Measurements from ENCODE around the gene PRODH2. TPM values are rescaled to one million over a fixed set of nuclear protein-coding genes. Genes with fewer than 3 reads are reported as not detected.

Gene PRODH2
- total RNA-seq, 4 donors from 2014 or later, result 0.13 TPM; not detected in 3

- DNase-seq, result no peak
- no peaks in the 10 kb centered on the region for H3K36me3 ChIP-seq
- ATAC-seq, result no peak
- H3K9me3 ChIP-seq, result no peaks in the 10 kb centered on the region
- TF ChIP-seq POLR2A (IDR thresholded peaks at IDR 0.05), result no peak
- TF ChIP-seq, protein P1, sequence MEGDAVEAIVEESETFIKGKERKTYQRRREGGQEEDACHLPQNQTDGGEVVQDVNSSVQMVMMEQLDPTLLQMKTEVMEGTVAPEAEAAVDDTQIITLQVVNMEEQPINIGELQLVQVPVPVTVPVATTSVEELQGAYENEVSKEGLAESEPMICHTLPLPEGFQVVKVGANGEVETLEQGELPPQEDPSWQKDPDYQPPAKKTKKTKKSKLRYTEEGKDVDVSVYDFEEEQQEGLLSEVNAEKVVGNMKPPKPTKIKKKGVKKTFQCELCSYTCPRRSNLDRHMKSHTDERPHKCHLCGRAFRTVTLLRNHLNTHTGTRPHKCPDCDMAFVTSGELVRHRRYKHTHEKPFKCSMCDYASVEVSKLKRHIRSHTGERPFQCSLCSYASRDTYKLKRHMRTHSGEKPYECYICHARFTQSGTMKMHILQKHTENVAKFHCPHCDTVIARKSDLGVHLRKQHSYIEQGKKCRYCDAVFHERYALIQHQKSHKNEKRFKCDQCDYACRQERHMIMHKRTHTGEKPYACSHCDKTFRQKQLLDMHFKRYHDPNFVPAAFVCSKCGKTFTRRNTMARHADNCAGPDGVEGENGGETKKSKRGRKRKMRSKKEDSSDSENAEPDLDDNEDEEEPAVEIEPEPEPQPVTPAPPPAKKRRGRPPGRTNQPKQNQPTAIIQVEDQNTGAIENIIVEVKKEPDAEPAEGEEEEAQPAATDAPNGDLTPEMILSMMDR (IDR thresholded peaks at IDR 0.05 in 4 of 5, conservative IDR thresholded peaks at IDR 0.05 in 1 of 5), result no peak
- in situ Hi-C loops (cut with MboI; ENCODE audit: low sequenced_read_pairs in 4 of 4) (no loop called here), intact Hi-C loops (cut with DNase I; ENCODE audit: low total_unique reads) (no loop called here)
- no peak overlapping the region for H3K27ac ChIP-seq
- peaks cover 0 to 4% (median 2%) of the 10 kb centered on the region in 3 donors for H3K27me3 ChIP-seq
- H3K4me1 ChIP-seq, result no peaks in the 10 kb centered on the region
- no peak overlapping the region for H3K4me3 ChIP-seq
These were observed 19.4 kb upstream of the PRODH2 start for GRCh38 chr19:35832054-35832453.

- H3K4me1 ChIP-seq, result no peaks in the 10 kb centered on the region
- no peak overlapping the region for H3K27ac ChIP-seq
- peaks cover 0 to 4% (median 2%) of the 10 kb centered on the region in 3 donors for H3K27me3 ChIP-seq
- in situ Hi-C loops (cut with MboI; ENCODE audit: low sequenced_read_pairs in 4 of 4) (no loop called here), intact Hi-C loops (cut with DNase I; ENCODE audit: low total_unique reads) (no loop called here)
- DNase-seq (no peak), ATAC-seq (no peak)
- no peak overlapping the region for H3K4me3 ChIP-seq
- H3K36me3 ChIP-seq, result no peaks in the 10 kb centered on the region
- no peak for TF ChIP-seq POLR2A (IDR thresholded peaks at IDR 0.05)
- TF ChIP-seq, protein P1 (IDR thresholded peaks at IDR 0.05 in 4 of 5, conservative IDR thresholded peaks at IDR 0.05 in 1 of 5), result no peak
- H3K9me3 ChIP-seq, result no peaks in the 10 kb centered on the region
These were observed 18.3 kb upstream of the PRODH2 start for GRCh38 chr19:35830986-35831385.

- Histone ChIP-seq H3K36me3 (no peaks in the 10 kb centered on the region), H3K9me3 (no peaks in the 10 kb centered on the region), H3K4me3 (no peak overlapping the region), H3K27ac (no peak overlapping the region), H3K27me3 (peaks cover 0 to 3% (median 2%) of the 10 kb centered on the region in 3 donors), H3K4me1 (no peaks in the 10 kb centered on the region)
- DNase-seq, result no peak
- in situ Hi-C loops (cut with MboI; ENCODE audit: low sequenced_read_pairs in 4 of 4) (no loop called here), intact Hi-C loops (cut with DNase I; ENCODE audit: low total_unique reads) (no loop called here)
- TF ChIP-seq, protein P1 (IDR thresholded peaks at IDR 0.05 in 4 of 5, conservative IDR thresholded peaks at IDR 0.05 in 1 of 5), result no peak
- no peak for TF ChIP-seq POLR2A (IDR thresholded peaks at IDR 0.05)
- no peak for ATAC-seq
These were observed 16.2 kb upstream of the PRODH2 start for GRCh38 chr19:35828692-35829301.

DNA sequence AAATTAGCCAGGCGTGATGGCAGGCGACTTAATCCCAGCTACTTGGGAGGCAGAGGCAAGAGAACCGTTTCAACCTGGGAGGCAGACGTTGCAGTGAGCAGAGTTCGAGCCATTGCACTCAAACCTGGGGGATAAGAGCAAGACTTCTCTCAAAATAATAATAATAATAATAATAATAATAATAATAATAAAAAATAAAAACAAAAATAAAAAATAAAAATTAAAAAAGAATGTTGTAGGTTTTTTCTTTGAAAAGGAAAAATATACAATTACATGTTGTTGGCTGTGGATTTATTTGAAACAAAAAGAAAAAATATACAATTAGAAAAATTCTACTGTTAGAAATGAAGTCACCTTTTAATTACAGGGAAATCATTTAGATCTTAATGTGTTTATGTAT lies 11.5 kb upstream of the PRODH2 start:
- Histone ChIP-seq H3K36me3 (no peaks in the 10 kb centered on the region), H3K27ac (no peak overlapping the region), H3K4me3 (no peak overlapping the region), H3K4me1 (no peaks in the 10 kb centered on the region), H3K9me3 (no peaks in the 10 kb centered on the region), H3K27me3 (peaks cover 0 to 3% (median 3%) of the 10 kb centered on the region in 3 donors)
- DNase-seq (no peak), ATAC-seq (no peak)
- intact Hi-C loops (cut with DNase I; ENCODE audit: low total_unique reads) (no loop called here), in situ Hi-C loops (cut with MboI; ENCODE audit: low sequenced_read_pairs in 4 of 4) (no loop called here)
- no peak for TF ChIP-seq POLR2A (IDR thresholded peaks at IDR 0.05)
- TF ChIP-seq, protein P1 (IDR thresholded peaks at IDR 0.05 in 4 of 5, conservative IDR thresholded peaks at IDR 0.05 in 1 of 5), result no peak

GRCh38 chr19:35822579-35822978 lies 9.9 kb upstream of the PRODH2 start:
- Histone ChIP-seq H3K4me3 (no peak overlapping the region), H3K27me3 (peaks cover 0 to 10% (median 3%) of the 10 kb centered on the region in 3 donors), H3K36me3 (no peaks in the 10 kb centered on the region), H3K4me1 (no peaks in the 10 kb centered on the region), H3K9me3 (no peaks in the 10 kb centered on the region), H3K27ac (no peak overlapping the region)
- DNase-seq, result no peak
- intact Hi-C loops (cut with DNase I; ENCODE audit: low total_unique reads), result no loop called here
- TF ChIP-seq, protein P1 (IDR thresholded peaks at IDR 0.05 in 4 of 5, conservative IDR thresholded peaks at IDR 0.05 in 1 of 5), result no peak
- in situ Hi-C loops (cut with MboI; ENCODE audit: low sequenced_read_pairs in 4 of 4), result no loop called here
- no peak for ATAC-seq
